ENCODE data around the gene MTHFSD. TPM values are rescaled to one million over a fixed set of nuclear protein-coding genes. Genes with fewer than 3 reads are reported as not detected.

The MTHFSD gene
- polyA plus RNA-seq, 1 of the 3 experiments (the other 2 are of a cell fraction), result 15.6 TPM

GRCh38 chr16:86504315-86505184, 50.5 kb downstream of the MTHFSD start:
- H3K9ac ChIP-seq, result no peak overlapping the region
- H3K9me2 ChIP-seq, result no peaks in the 10 kb centered on the region
- no peak overlapping the region for H3K4me2 ChIP-seq
- H2AFZ ChIP-seq (ENCODE audit: low read depth), result no peak overlapping the region
- no peak overlapping the region for H3K27ac ChIP-seq (ENCODE audit: low read depth in 2 of 2, low read length in 1 of 2)
- CTCF ChIA-PET, result interaction anchor here (1.4 to 1.8 kb wide), 2 partner anchors 13 to 14 kb away, joined by 3 to 11 read pairs; no protein-coding TSS in a partner anchor
- no peaks in the 10 kb centered on the region for H3K4me1 ChIP-seq (ENCODE audit: control insufficient read depth in 1 of 2, insufficient read depth in 2 of 2, low read depth in 1 of 2, low read length in 1 of 2)
- POLR2A ChIA-PET, result no interaction called here
- TF ChIP-seq EZH2phosphoT487 (IDR thresholded peaks at IDR 0.05; ENCODE audit: borderline replicate concordance, low read depth), result no peak
- no peak for TF ChIP-seq TAF1 (IDR thresholded peaks at IDR 0.05; ENCODE audit: borderline replicate concordance, low read depth, low read length)
- TF ChIP-seq USF1 (IDR thresholded peaks at IDR 0.05; ENCODE audit: borderline replicate concordance, low read depth), result no peak
- no peak for TF ChIP-seq SMC3 (IDR thresholded peaks at IDR 0.05; ENCODE audit: low read depth, low read length)
- no peak for TF ChIP-seq USF2 (IDR thresholded peaks at IDR 0.05; ENCODE audit: borderline replicate concordance, low read depth, low read length)
- no peak for TF ChIP-seq ZBTB33 (IDR thresholded peaks at IDR 0.05; ENCODE audit: borderline replicate concordance, low read depth)
- no peak for TF ChIP-seq SIN3A (IDR thresholded peaks at IDR 0.05; ENCODE audit: borderline replicate concordance, low read depth, low read length)
- no peak for TF ChIP-seq RXRA (IDR thresholded peaks at IDR 0.05; ENCODE audit: borderline replicate concordance, low read depth)
- TF ChIP-seq RAD21 (IDR thresholded peaks at IDR 0.05; ENCODE audit: low read length), result no peak
- TF ChIP-seq IRF3 (IDR thresholded peaks at IDR 0.05; ENCODE audit: low read depth, low read length), result no peak
- TF ChIP-seq NRF1 (IDR thresholded peaks at IDR 0.05; ENCODE audit: low read depth, low read length), result no peak
- no peak for TF ChIP-seq YY1 (IDR thresholded peaks at IDR 0.05; ENCODE audit: low read depth)
- no peak for TF ChIP-seq RFX5 (IDR thresholded peaks at IDR 0.05; ENCODE audit: low read length)
- WGBS (ENCODE audit: low lambda C conversion rate), result 20% methylated on average over 14 of the region's 27 CpGs
- H3K4me3 ChIP-seq (ENCODE audit: low read depth in 2 of 2, low read length in 1 of 2), result no peak overlapping the region
- H3K79me2 ChIP-seq (ENCODE audit: insufficient read depth), result no peaks in the 10 kb centered on the region
- no peak for DNase-seq
- peaks cover 97% of the 10 kb centered on the region for H3K27me3 ChIP-seq (ENCODE audit: insufficient read depth)
- H3K36me3 ChIP-seq (replicated peaks in 1 of 2; ENCODE audit: control insufficient read depth in 1 of 2, insufficient read depth in 2 of 2, low read length in 1 of 2), result no peaks in the 10 kb centered on the region
- H3K9me3 ChIP-seq, result no peaks in the 10 kb centered on the region
- H4K20me1 ChIP-seq (ENCODE audit: insufficient read depth), result 0 out of 2 replicates have a peak, but pooled peaks cover 26% of the 10 kb centered on the region
- H3F3A ChIP-seq (replicated peaks; ENCODE audit: insufficient read depth), result no peaks in the 10 kb centered on the region
